Measurements from ENCODE around the gene S100PBP. TPM values are rescaled to one million over a fixed set of nuclear protein-coding genes. Genes with fewer than 3 reads are reported as not detected.

S100PBP gene
- total and polyA plus RNA-seq, 9 of the 15 experiments (the other 6 are each of a cell fraction or from before 2014, with no cell fraction given), result 22.9 to 60.2 (median 32.9) TPM

- TF ChIP-seq ZNF592 (IDR thresholded peaks at IDR 0.05) (no peak), ETS1 (conservative IDR thresholded peaks at IDR 0.05; ENCODE audit: control insufficient read depth, low read depth, low read length) (no peak), RBFOX2 (IDR thresholded peaks at IDR 0.05; ENCODE audit: low read depth, low read length) (no peak), NCOR1 (IDR thresholded peaks at IDR 0.05) (no peak), GTF2F1 (IDR thresholded peaks at IDR 0.05; ENCODE audit: low read depth, low read length) (no peak), SNRNP70 (optimal IDR thresholded peaks at IDR 0.05; ENCODE audit: low read depth, low read length) (no peak), FOXK2 (conservative IDR thresholded peaks at IDR 0.05 in 1 of 2, IDR thresholded peaks at IDR 0.05 in 1 of 2; ENCODE audit: low read depth in 2 of 2) (no peak), CBX1 (IDR thresholded peaks at IDR 0.05; ENCODE audit: low read depth) (no peak), ZNF124 (CRISPR knock-in tag; IDR thresholded peaks at IDR 0.05) (no peak), ARHGAP35 (IDR thresholded peaks at IDR 0.05; ENCODE audit: partially characterized antibody) (no peak), HMG20A (CRISPR knock-in tag; conservative IDR thresholded peaks at IDR 0.05) (no peak), SIRT6 (IDR thresholded peaks at IDR 0.05; ENCODE audit: low read depth, low read length) (no peak), EGR1 (conservative IDR thresholded peaks at IDR 0.05) (peak; percentile 51), KLF10 (CRISPR knock-in tag; IDR thresholded peaks at IDR 0.05) (no peak), MYC (IDR thresholded peaks at IDR 0.05; ENCODE audit: low read depth, low read length) (no peak), MYC (CRISPR knock-in tag; IDR thresholded peaks at IDR 0.05; ENCODE audit: borderline replicate concordance, low read depth) (no peak), MAFK (IDR thresholded peaks at IDR 0.05; ENCODE audit: low read length) (no peak), IRF2 (CRISPR knock-in tag; IDR thresholded peaks at IDR 0.05) (no peak), GATAD2A (IDR thresholded peaks at IDR 0.05) (no peak), JUND (IDR thresholded peaks at IDR 0.05; ENCODE audit: borderline replicate concordance, low read depth, low read length) (peak; percentile 74), JUND (tag; IDR thresholded peaks at IDR 0.05; ENCODE audit: borderline replicate concordance, low read depth, low read length) (no peak; the same call in 2 of the 3 replicates), ELF2 (CRISPR knock-in tag; IDR thresholded peaks at IDR 0.05) (no peak), HDAC3 (IDR thresholded peaks at IDR 0.05; ENCODE audit: borderline replicate concordance, partially characterized antibody) (no peak), CSDE1 (IDR thresholded peaks at IDR 0.05) (no peak)
Observed at GRCh38 chr1:32769524-32770220, 47.8 kb upstream of the S100PBP start (continued).

Measured in K562 (cell line).